Measurements from ENCODE around the gene NIP7. TPM values are rescaled to one million over a fixed set of nuclear protein-coding genes. Genes with fewer than 3 reads are reported as not detected.
A peak's percentile ranks its signal among the peaks of the same experiment; 100 is the strongest.
"Not testable (repeated sequence)": the region's sequence is repeated elsewhere in the genome, so short reads cannot be mapped to it uniquely, and the experiment has no call there.

The NIP7 gene
- total and polyA plus RNA-seq, 9 donors, result 14.5 to 27.0 (median 23.5) TPM

DNA sequence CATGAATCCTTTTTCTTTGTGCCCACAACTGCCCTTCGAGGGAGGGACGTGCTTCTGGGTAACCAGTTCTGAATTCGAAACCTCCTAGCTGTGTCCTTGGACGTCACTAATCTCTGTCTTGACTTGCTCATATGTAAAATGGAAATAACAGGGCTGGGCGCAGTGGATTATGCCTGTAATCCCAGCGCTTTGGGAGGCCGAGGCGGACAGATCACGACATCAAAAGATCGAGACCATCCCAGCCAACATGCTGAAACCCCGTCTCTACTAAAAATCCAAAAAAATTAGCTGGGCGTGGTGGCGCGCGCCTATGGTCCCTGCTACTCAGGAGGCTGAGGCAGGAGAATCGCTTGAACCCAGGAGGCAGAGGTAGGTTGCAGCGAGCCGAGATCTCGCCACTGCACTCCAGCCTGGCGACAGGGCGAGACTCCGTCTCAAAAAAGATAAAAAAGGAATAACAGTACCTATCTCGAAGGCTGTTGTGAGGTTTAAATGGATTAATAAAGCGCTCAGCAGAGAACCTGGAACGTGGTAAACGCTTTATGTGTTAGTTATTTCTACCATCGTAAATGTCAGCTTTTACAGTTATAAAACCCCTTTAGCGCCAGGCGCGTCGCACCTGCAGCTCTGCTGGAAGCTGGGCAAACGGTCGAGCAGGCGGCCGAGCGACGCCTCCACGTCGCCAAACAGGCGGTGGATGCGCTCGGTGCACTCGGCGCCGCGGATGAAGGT is 849 bp upstream of the NIP7 start:
- Histone ChIP-seq H3K27ac (ENCODE audit: low read length) (peak overlapping the region; percentile 94), H3K4me1 (ENCODE audit: control insufficient read depth, insufficient read depth, low read length) (peaks cover 16% of the 10 kb centered on the region), H3K9me3 (replicated peaks; ENCODE audit: control insufficient read depth, low read depth, low read length) (no peaks in the 10 kb centered on the region), H3K36me3 (ENCODE audit: control insufficient read depth, insufficient read depth, low read length) (peaks cover 43% of the 10 kb centered on the region), H3K27me3 (ENCODE audit: control insufficient read depth, insufficient read depth, low read length) (no peaks in the 10 kb centered on the region), H3K4me3 (ENCODE audit: low read length) (peak overlapping the region; percentile 98)
- WGBS (ENCODE audit: insufficient coverage), result 20% methylated on average over 37 of the region's 46 CpGs
- DNase-seq, result no peak

- Histone ChIP-seq H3K4me1 (ENCODE audit: control insufficient read depth, insufficient read depth, low read length) (peaks cover 16% of the 10 kb centered on the region), H3K27ac (ENCODE audit: low read length) (peak overlapping the region; percentile 94), H3K27me3 (ENCODE audit: control insufficient read depth, insufficient read depth, low read length) (no peaks in the 10 kb centered on the region), H3K4me3 (ENCODE audit: low read length) (peak overlapping the region; percentile 98), H3K9me3 (replicated peaks; ENCODE audit: control insufficient read depth, low read depth, low read length) (no peaks in the 10 kb centered on the region), H3K36me3 (ENCODE audit: control insufficient read depth, insufficient read depth, low read length) (peaks cover 33% of the 10 kb centered on the region)
- no peak for DNase-seq
- 10% methylated on average over 11 of the region's 16 CpGs for WGBS (ENCODE audit: insufficient coverage)
Measured at GRCh38 chr16:69340095-69340644, 598 bp downstream of the NIP7 start.

DNA sequence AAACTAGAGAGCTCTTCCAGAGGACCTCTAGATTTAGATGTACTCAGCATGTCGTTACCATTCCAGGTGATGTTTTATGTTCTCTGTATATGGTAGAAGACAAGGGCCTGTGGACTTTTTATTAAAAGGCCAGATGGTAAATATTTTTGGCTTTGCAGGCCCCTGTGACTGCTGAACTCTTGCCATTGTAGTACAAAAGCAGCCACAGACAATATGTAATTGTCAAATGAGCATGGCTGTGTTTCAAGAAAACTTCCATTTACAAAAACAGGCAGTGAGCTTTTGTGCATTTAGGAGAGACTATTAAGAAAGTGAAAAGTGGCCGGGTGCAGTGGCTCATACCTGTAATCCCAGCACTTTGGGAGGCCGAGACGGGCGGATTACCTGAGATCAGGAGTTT is 4.6 kb downstream of the NIP7 start:
- DNase-seq, result no peak
- no peaks in the 10 kb centered on the region for H3K9me3 ChIP-seq (replicated peaks; ENCODE audit: control insufficient read depth, low read depth, low read length)
- peaks cover 23% of the 10 kb centered on the region for H3K36me3 ChIP-seq (ENCODE audit: control insufficient read depth, insufficient read depth, low read length)
- no CpG with 5 or more reads among the region's 5 CpGs for WGBS (ENCODE audit: insufficient coverage)
- H3K27ac ChIP-seq (ENCODE audit: low read length), result no peak overlapping the region
- no peaks in the 10 kb centered on the region for H3K27me3 ChIP-seq (ENCODE audit: control insufficient read depth, insufficient read depth, low read length)
- peaks cover 8% of the 10 kb centered on the region for H3K4me1 ChIP-seq (ENCODE audit: control insufficient read depth, insufficient read depth, low read length)
- H3K4me3 ChIP-seq (ENCODE audit: low read length), result no peak overlapping the region

DNA sequence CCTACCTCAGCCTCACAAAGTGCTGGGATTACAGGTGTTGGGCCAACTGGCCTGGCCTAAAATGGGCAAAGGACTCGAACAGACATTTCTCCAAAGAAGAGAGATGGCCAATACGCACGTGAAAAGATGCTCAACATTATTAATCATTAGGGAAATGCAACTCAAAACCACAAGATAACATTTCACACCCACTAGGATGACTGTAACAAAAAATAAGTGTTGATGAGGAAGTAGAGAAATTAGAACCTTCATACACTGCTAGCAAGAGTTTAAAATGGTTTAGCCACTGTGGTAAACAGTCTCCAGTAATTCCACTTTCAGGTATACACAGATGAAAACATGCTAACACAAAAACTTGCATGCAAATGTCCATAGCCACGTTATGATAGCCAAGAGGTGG is 6.4 kb downstream of the NIP7 start:
- 100% methylated on average over 1 of the region's 4 CpGs for WGBS (ENCODE audit: insufficient coverage)
- H3K4me1 ChIP-seq (ENCODE audit: control insufficient read depth, insufficient read depth, low read length), result no peaks in the 10 kb centered on the region
- H3K4me3 ChIP-seq (ENCODE audit: low read length), result no peak overlapping the region
- H3K36me3 ChIP-seq (ENCODE audit: control insufficient read depth, insufficient read depth, low read length), result peaks cover 24% of the 10 kb centered on the region
- no peaks in the 10 kb centered on the region for H3K9me3 ChIP-seq (replicated peaks; ENCODE audit: control insufficient read depth, low read depth, low read length)
- no peak for DNase-seq
- H3K27me3 ChIP-seq (ENCODE audit: control insufficient read depth, insufficient read depth, low read length), result no peaks in the 10 kb centered on the region
- H3K27ac ChIP-seq (ENCODE audit: low read length), result no peak overlapping the region

DNA sequence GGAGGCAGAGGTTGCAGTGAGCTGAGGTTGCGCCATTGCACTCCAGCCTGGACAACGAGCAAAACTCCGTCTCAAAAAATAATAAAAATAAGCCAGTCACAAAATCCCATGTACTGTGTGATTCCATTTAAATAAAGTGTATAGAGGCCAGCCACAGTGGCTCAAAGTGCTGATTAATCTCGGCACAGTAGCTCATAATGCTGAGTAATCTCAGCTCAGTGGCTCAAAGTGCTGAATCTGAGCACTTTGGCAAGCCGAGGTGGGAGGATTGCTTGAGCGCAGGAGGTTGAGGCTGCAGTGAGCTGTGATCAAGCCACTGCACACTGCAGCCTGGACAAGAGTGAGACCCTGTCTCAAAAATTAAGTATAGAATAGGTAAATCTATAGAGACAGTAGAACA is 7.1 kb downstream of the NIP7 start:
- no peak overlapping the region for H3K27ac ChIP-seq (ENCODE audit: low read length)

DNA sequence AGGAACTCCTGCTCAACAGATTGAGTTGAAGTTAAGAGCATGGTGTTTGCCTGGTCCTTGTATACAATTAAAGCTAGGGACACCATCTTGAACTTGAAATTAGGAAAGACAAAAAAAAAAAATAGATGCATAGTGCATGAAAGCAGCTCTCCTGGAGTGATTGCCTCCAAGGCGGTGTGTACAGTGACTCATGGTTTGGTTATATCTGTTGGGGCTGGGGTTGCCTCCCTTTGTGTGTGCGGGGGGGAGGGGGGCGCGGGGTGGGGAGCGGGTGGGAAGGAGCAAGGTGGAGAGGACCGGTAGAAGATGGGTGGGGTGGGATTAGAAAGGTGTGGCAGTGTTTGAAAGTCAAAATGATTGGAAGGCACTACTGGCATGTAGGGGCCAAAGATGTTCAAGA is 8.7 kb downstream of the NIP7 start:
- WGBS (ENCODE audit: insufficient coverage), result 88% methylated on average over 1 of the region's 6 CpGs
- peaks cover 27% of the 10 kb centered on the region for H3K36me3 ChIP-seq (ENCODE audit: control insufficient read depth, insufficient read depth, low read length)

More for the DNA sequence above, 7.1 kb downstream of the NIP7 start:
- DNase-seq, result no peak
- no peaks in the 10 kb centered on the region for H3K4me1 ChIP-seq (ENCODE audit: control insufficient read depth, insufficient read depth, low read length)
- H3K4me3 ChIP-seq (ENCODE audit: low read length), result no peak overlapping the region
- no peaks in the 10 kb centered on the region for H3K9me3 ChIP-seq (replicated peaks; ENCODE audit: control insufficient read depth, low read depth, low read length)
- peaks cover 24% of the 10 kb centered on the region for H3K36me3 ChIP-seq (ENCODE audit: control insufficient read depth, insufficient read depth, low read length)
- H3K27me3 ChIP-seq (ENCODE audit: control insufficient read depth, insufficient read depth, low read length), result no peaks in the 10 kb centered on the region
- 89% methylated on average over 3 of the region's 6 CpGs for WGBS (ENCODE audit: insufficient coverage)

DNA sequence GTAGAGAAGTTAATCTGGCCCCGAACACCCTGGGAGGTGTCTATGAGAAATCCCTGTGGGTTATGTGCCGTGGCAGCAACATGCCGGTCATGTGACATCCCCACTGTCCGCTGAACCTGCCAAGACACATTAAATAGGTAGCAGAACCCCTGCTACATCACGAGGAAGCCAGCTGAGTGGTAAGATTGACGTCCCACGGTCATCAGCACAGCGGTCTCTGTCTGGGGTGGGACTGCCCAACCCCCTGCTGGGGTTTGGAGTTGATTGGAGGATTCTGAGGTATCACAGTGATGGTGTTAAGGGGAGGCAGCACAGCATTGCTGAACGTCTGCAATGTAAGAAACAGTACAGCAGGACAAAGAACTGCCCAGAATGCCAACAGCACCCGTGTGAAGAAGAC is 10.0 kb downstream of the NIP7 start:
- Histone ChIP-seq H3K9me3 (replicated peaks; ENCODE audit: control insufficient read depth, low read depth, low read length) (no peaks in the 10 kb centered on the region), H3K4me3 (ENCODE audit: low read length) (no peak overlapping the region), H3K36me3 (ENCODE audit: control insufficient read depth, insufficient read depth, low read length) (peaks cover 21% of the 10 kb centered on the region), H3K27me3 (ENCODE audit: control insufficient read depth, insufficient read depth, low read length) (no peaks in the 10 kb centered on the region), H3K4me1 (ENCODE audit: control insufficient read depth, insufficient read depth, low read length) (no peaks in the 10 kb centered on the region), H3K27ac (ENCODE audit: low read length) (no peak overlapping the region)
- 78% methylated on average over 8 of the region's 10 CpGs for WGBS (ENCODE audit: insufficient coverage)
- DNase-seq, result no peak

More for the DNA sequence above, 8.7 kb downstream of the NIP7 start:
- no peaks in the 10 kb centered on the region for H3K9me3 ChIP-seq (replicated peaks; ENCODE audit: control insufficient read depth, low read depth, low read length)
- DNase-seq, result no peak
- H3K27me3 ChIP-seq (ENCODE audit: control insufficient read depth, insufficient read depth, low read length), result no peaks in the 10 kb centered on the region
- H3K4me1 ChIP-seq (ENCODE audit: control insufficient read depth, insufficient read depth, low read length), result no peaks in the 10 kb centered on the region
- no peak overlapping the region for H3K4me3 ChIP-seq (ENCODE audit: low read length)
- H3K27ac ChIP-seq (ENCODE audit: low read length), result no peak overlapping the region

DNA sequence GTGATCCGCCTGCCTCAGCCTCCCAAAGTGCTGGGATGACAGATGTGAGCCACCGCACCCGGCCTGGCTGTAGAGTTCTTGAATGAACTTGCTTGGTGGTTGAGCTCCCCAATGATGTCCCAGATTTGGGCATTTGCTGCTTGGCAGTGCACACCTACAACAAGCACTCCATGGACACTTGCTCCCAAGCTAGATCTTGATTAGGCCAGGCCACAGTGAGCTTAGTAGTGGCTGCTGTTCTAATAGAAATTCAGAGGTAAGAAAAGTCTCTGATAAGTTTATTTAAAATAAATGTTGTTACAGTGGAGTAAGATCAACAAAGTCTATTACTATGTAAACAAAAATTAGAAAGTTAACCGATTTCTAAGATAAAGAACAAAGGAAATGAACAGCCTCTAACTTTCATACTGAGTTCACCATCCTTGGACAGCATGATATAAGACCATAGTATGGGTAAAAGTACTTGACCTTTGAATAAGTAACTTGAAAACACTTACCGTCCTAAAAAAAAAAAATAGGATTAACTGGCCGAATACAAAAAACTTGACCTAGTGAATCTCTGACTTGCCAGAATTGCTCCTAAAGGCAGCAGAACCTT is 11.1 kb downstream of the NIP7 start:
- 100% methylated on average over 3 of the region's 6 CpGs for whole genome bisulfite sequencing (ENCODE audit: insufficient coverage)
- H3K9me3 ChIP-seq (replicated peaks; ENCODE audit: control insufficient read depth, low read depth, low read length), result no peaks in the 10 kb centered on the region
- no peak overlapping the region for H3K27ac ChIP-seq (ENCODE audit: low read length)
- no peaks in the 10 kb centered on the region for H3K4me1 ChIP-seq (ENCODE audit: control insufficient read depth, insufficient read depth, low read length)
- DNase-seq, result no peak
- no peaks in the 10 kb centered on the region for H3K27me3 ChIP-seq (ENCODE audit: control insufficient read depth, insufficient read depth, low read length)
- H3K4me3 ChIP-seq (ENCODE audit: low read length), result no peak overlapping the region
- peaks cover 26% of the 10 kb centered on the region for H3K36me3 ChIP-seq (ENCODE audit: control insufficient read depth, insufficient read depth, low read length)

- 73% methylated on average over 8 of the region's 12 CpGs for WGBS (ENCODE audit: insufficient coverage)
- Histone ChIP-seq H3K4me3 (ENCODE audit: low read length) (no peak within 1 kb of the TSS), H3K27ac (ENCODE audit: low read length) (no peak within 1 kb of the TSS), H3K36me3 (ENCODE audit: control insufficient read depth, insufficient read depth, low read length) (peaks cover 33% of the 10 kb centered on the region), H3K4me1 (ENCODE audit: control insufficient read depth, insufficient read depth, low read length) (peaks cover 3% of the 10 kb centered on the region), H3K9me3 (replicated peaks; ENCODE audit: control insufficient read depth, low read depth, low read length) (no peaks in the 10 kb centered on the region), H3K27me3 (ENCODE audit: control insufficient read depth, insufficient read depth, low read length) (no peaks in the 10 kb centered on the region)
- DNase-seq, result no peak
Measured at GRCh38 chr16:69351309-69352027, 11.9 kb downstream of the NIP7 start, which contains the start of gene TMED6. Gene TMED6 (minus strand): TSS chr16:69351786. CDS start chr16:69351753, 33 bp downstream.

DNA sequence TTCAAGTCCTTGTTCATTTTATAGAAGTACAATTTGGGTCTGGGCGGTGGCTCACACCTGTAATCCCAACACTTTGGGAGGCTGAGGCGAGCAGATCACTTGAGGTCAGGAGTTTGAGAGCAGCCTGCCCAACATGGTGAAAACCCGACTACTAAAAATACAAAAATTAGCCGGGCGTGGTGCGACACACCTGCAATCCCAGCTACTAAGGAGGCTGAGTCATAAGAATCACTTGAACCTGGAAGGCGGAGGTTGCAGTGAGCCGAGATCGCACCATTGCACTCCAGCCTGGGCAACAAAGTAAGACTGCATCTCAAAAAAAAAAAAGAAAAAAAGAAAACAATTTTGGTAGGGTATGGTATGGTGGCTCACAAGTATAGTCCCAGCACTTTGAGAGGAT is 20.5 kb downstream of the NIP7 start:
- 93% methylated on average over 5 of the region's 9 CpGs for WGBS (ENCODE audit: insufficient coverage)
- not testable (repeated sequence) for H3K4me3 ChIP-seq (ENCODE audit: low read length); H3K27ac ChIP-seq (ENCODE audit: low read length); H3K9me3 ChIP-seq (replicated peaks; ENCODE audit: control insufficient read depth, low read depth, low read length); DNase-seq; H3K4me1 ChIP-seq (ENCODE audit: control insufficient read depth, insufficient read depth, low read length); H3K27me3 ChIP-seq (ENCODE audit: control insufficient read depth, insufficient read depth, low read length)
- H3K36me3 ChIP-seq (ENCODE audit: control insufficient read depth, insufficient read depth, low read length), result peaks cover 46% of the 10 kb centered on the region

Measured in muscle of leg (tissue), 11 donors.